HG03066 (cell line): ENCODE data around the gene CCDC80.
"Not testable (repeated sequence)": the region's sequence is repeated elsewhere in the genome, so short reads cannot be mapped to it uniquely, and the experiment has no call there.

Source experiments
- ATAC-seq: cut with Tn5 transposase; IDR thresholded peaks from one replicate; pipeline ENCODE4 v1.9.1; 2021; ENCODE audit warnings: low read depth; ENCODE audit not compliant: unreplicated experiment

Gene CCDC80

GRCh38 chr3:112597945-112598344, 43.0 kb downstream of the CCDC80 start:
- no peak for ATAC-seq

- ATAC-seq: no peak
These were observed 46.1 kb downstream of the CCDC80 start for GRCh38 chr3:112594856-112595255.

- no peak for ATAC-seq
These were observed 47.7 kb downstream of the CCDC80 start for GRCh38 chr3:112593258-112593657.

GRCh38 chr3:112587336-112587735, 53.6 kb downstream of the CCDC80 start:
- no peak for ATAC-seq

GRCh38 chr3:112585782-112586181, 55.2 kb downstream of the CCDC80 start:
- ATAC-seq: no peak

- no peak for ATAC-seq
These were observed 57.8 kb downstream of the CCDC80 start for GRCh38 chr3:112583105-112583504.

- ATAC-seq: no peak
These were observed 58.6 kb downstream of the CCDC80 start for GRCh38 chr3:112582244-112582874.

GRCh38 chr3:112579697-112580096, 61.2 kb downstream of the CCDC80 start:
- no peak for ATAC-seq

- no peak for ATAC-seq
These were observed 61.7 kb downstream of the CCDC80 start for GRCh38 chr3:112579232-112579631.

GRCh38 chr3:112572701-112573100, 68.2 kb downstream of the CCDC80 start:
- ATAC-seq: no peak

- no peak for ATAC-seq
These were observed 71.7 kb downstream of the CCDC80 start for GRCh38 chr3:112569265-112569664.

- no peak for ATAC-seq
These were observed 72.3 kb downstream of the CCDC80 start for GRCh38 chr3:112568642-112569041.

- no peak for ATAC-seq
These were observed 76.0 kb downstream of the CCDC80 start for GRCh38 chr3:112564940-112565305.

GRCh38 chr3:112564247-112564939, 76.5 kb downstream of the CCDC80 start:
- ATAC-seq: not testable (repeated sequence)

- peak; percentile 77 for ATAC-seq
These were observed 79.0 kb downstream of the CCDC80 start, which contains the start of the genes ATG3 and SLC35A5 for GRCh38 chr3:112561734-112562529. TSS of gene ATG3 (minus strand) at chr3:112561962. CDS start at chr3:112561528, 434 bp downstream. TSS of gene SLC35A5 (plus strand) at chr3:112562045. CDS start at chr3:112563404, 1,359 bp downstream.

GRCh38 chr3:112561484-112561733, 79.5 kb downstream of the CCDC80 start:
- peak; percentile 43 for ATAC-seq

- peak; percentile 28 for ATAC-seq
These were observed 80.0 kb downstream of the CCDC80 start for GRCh38 chr3:112560721-112561483.

- no peak for ATAC-seq
These were observed 80.6 kb downstream of the CCDC80 start for GRCh38 chr3:112560307-112560706.

GRCh38 chr3:112557976-112558375, 83.0 kb downstream of the CCDC80 start:
- no peak for ATAC-seq

GRCh38 chr3:112555535-112556170, 85.3 kb downstream of the CCDC80 start:
- no peak for ATAC-seq
